K562 (cell line): ENCODE data around the gene RNF114. TPM values are rescaled to one million over a fixed set of nuclear protein-coding genes. Genes with fewer than 3 reads are reported as not detected.

Source experiments
- ARID4B ChIP-seq: sonication (generic); formaldehyde crosslinking; IDR thresholded peaks from 2 replicates; pipeline ENCODE4 v1.8.0; 2022; ENCODE audit warnings: mild to moderate bottlenecking, missing genetic modification reagents
- ARNT ChIP-seq, 2 experiments: fragments of 450-650 bp; IDR thresholded peaks; 2 replicates each; pipeline ENCODE4 v1.6.1; 2016; ENCODE audit warnings: mild to moderate bottlenecking in 1 of 2
- FIP1L1 ChIP-seq: fragments of 200-400 bp; formaldehyde crosslinking; IDR thresholded peaks from 2 replicates; pipeline ENCODE4 v1.6.1; 2018; ENCODE audit warnings: mild to moderate bottlenecking, low read depth, low read length; ENCODE audit not compliant: poor library complexity, severe bottlenecking
- GTF2F1 ChIP-seq: IDR thresholded peaks from 2 replicates; pipeline ENCODE4 v1.6.1; 2011; ENCODE audit warnings: low read depth, low read length, improper control_type of control experiment
- GTF3C2 ChIP-seq: IDR thresholded peaks from 3 replicates; pipeline ENCODE4 v1.6.1; 2011; ENCODE audit warnings: borderline replicate concordance, mild to moderate bottlenecking, moderate library complexity; ENCODE audit not compliant: insufficient read length; ENCODE audit errors: extremely low read depth
- HCFC1 ChIP-seq: IDR thresholded peaks from 2 replicates; pipeline ENCODE4 v1.6.1; 2012; ENCODE audit warnings: low read depth, low read length, improper control_type of control experiment
- MECOM ChIP-seq: fragments of 250-450 bp; sonication (Bioruptor Pico); IDR thresholded peaks from 2 replicates; pipeline ENCODE4 v1.8.0; 2022; ENCODE audit warnings: inconsistent platforms
- MXD1 ChIP-seq: fragments of 250-450 bp; sonication (Bioruptor Pico); IDR thresholded peaks from 2 replicates; pipeline ENCODE4 v1.8.0; 2021; ENCODE audit warnings: borderline replicate concordance, mild to moderate bottlenecking, moderate library complexity; ENCODE audit not compliant: poor library complexity, severe bottlenecking
- NFIC ChIP-seq: fragments of 450-650 bp; IDR thresholded peaks from 2 replicates; pipeline ENCODE4 v1.6.1; 2017; ENCODE audit warnings: mild to moderate bottlenecking, inconsistent platforms
- NR2C1 ChIP-seq, 2 experiments: fragments of 450-650 bp; IDR thresholded peaks; 2 replicates each; pipeline ENCODE4 v1.6.1; 2017; ENCODE audit warnings: mild to moderate bottlenecking in 2 of 2, antibody characterized with exemption in 1 of 2, inconsistent platforms in 1 of 2, missing compliant biosample characterization in 1 of 2, missing genetic modification characterization in 1 of 2
- NR4A1 ChIP-seq, 2 experiments: fragments of 250-450 bp in 1 of 2; fragments of 450-650 bp in 1 of 2; sonication (Bioruptor Pico) in 1 of 2; IDR thresholded peaks; 2 replicates each; pipeline versions ENCODE4 v1.4.0 to v1.6.1; 2016 to 2020; ENCODE audit warnings: mild to moderate bottlenecking in 2 of 2, missing compliant biosample characterization in 1 of 2, missing genetic modification characterization in 1 of 2, moderate library complexity in 1 of 2
- POLR2G ChIP-seq: fragments of 200-400 bp; formaldehyde crosslinking; IDR thresholded peaks from 2 replicates; pipeline ENCODE4 v1.6.1; 2017; ENCODE audit warnings: low read depth, mild to moderate bottlenecking, antibody characterized with exemption, low read length, moderate library complexity
- RBFOX2 ChIP-seq: fragments of 200-400 bp; formaldehyde crosslinking; IDR thresholded peaks from 2 replicates; pipeline ENCODE4 v1.6.1; 2017; ENCODE audit warnings: low read depth, mild to moderate bottlenecking, low read length, moderate library complexity
- TAF9B ChIP-seq: fragments of 450-650 bp; IDR thresholded peaks from 2 replicates; pipeline ENCODE4 v1.6.1; 2018; ENCODE audit warnings: mild to moderate bottlenecking; ENCODE audit not compliant: partially characterized antibody
- TBL1XR1 ChIP-seq, 2 experiments: IDR thresholded peaks; 2 replicates each; pipeline ENCODE4 v1.6.1; 2012; ENCODE audit warnings: improper control_type of control experiment in 2 of 2, low read length in 2 of 2, mild to moderate bottlenecking in 1 of 2
- ZNF253 ChIP-seq: fragments of 250-450 bp; sonication (Bioruptor Pico); conservative IDR thresholded peaks from 2 replicates; pipeline ENCODE4 v1.6.1; 2021; ENCODE audit warnings: mild to moderate bottlenecking
- polyA plus RNA-seq, 8 experiments: library from polyadenylated mRNA; depleted of rRNA in 4 of 8; stranded (reverse) in 5 of 8; unstranded in 3 of 8; fragments of >200 nt; fragmentation: Nextera tagmentation in 2 of 8; fragmentation: Illumina TruSeq in 1 of 8; extraction: Ambion mirVana in 2 of 8; extraction: Trizol in 1 of 8; gene quantifications; 2 replicates each; pipeline versions ENCODE4 v1.2.1 to v1.2.3, GENCODE V29; 2011 to 2014; ENCODE audit warnings: inconsistent platforms in 1 of 8, missing spikeins in 1 of 8
- total RNA-seq, 7 experiments: library from RNA; depleted of rRNA in 6 of 7; stranded (reverse); fragments of >200 nt in 6 of 7; fragmentation: Illumina TruSeq in 2 of 7; extraction: Trizol in 2 of 7; gene quantifications; 2 replicates each; pipeline versions ENCODE4 v1.2.1 to v1.2.3, GENCODE V29; 2011 to 2021; ENCODE audit warnings: low replicate concordance in 1 of 7

Gene RNF114
- total and polyA plus RNA-seq, 9 of the 15 experiments (the other 6 are each of a cell fraction or from before 2014, with no cell fraction given): 38.6 to 111 (median 62.6) TPM

GRCh38 chr20:49936153-49937026, at the start of gene RNF114 (continued):
- TF ChIP-seq FIP1L1 (peak; percentile 41), TAF9B (peak; percentile 53), ARID4B (CRISPR knock-in tag) (0 out of 2 replicates have a peak, but pooled peaks have one; percentile 67), TBL1XR1 (IDR thresholded peaks at IDR 0.05; ENCODE audit: low read length in 2 of 2) (peak in 1 of 2 experiments; percentile 54; a peak in 2 of 4 replicates), ZNF253 (CRISPR knock-in tag) (no peak), MXD1 (CRISPR knock-in tag) (no peak), POLR2G (peak; percentile 95), NR4A1 (CRISPR knock-in tag; IDR thresholded peaks at IDR 0.05) (no peak), NR4A1 (tag; IDR thresholded peaks at IDR 0.05) (0 out of 2 replicates have a peak, but pooled peaks have one; percentile 16), GTF2F1 (no peak), HCFC1 (peak; percentile 46; the same call in 1 of the 2 replicates), ARNT (IDR thresholded peaks at IDR 0.05) (0 out of 4 replicates have a peak, but pooled peaks have one; percentile 5 to 61), RBFOX2 (peak; percentile 92), MECOM (0 out of 2 replicates have a peak, but pooled peaks have one; percentile 14), GTF3C2 (peak; percentile 54), NFIC (0 out of 2 replicates have a peak, but pooled peaks have one; percentile 10), NR2C1 (IDR thresholded peaks at IDR 0.05) (no peak), NR2C1 (tag; IDR thresholded peaks at IDR 0.05) (no peak)
